GM23248 (cell line): ENCODE results near the gene LIX1L.

Source experiments
- EZH2 ChIP-seq: fragments of 200-600 bp; sonication (generic); IDR thresholded peaks from 2 replicates; pipeline ENCODE4 v1.6.1; 2018; ENCODE audit warnings: antibody characterized with exemption, mild to moderate bottlenecking; ENCODE audit not compliant: insufficient read depth, poor library complexity, severe bottlenecking
- EZH2phosphoT487 ChIP-seq: fragments of 200-600 bp; sonication (generic); IDR thresholded peaks from 2 replicates; pipeline ENCODE4 v1.6.1; 2018; ENCODE audit warnings: antibody characterized with exemption, moderate library complexity, mild to moderate bottlenecking, low read depth; ENCODE audit not compliant: insufficient read depth

DNA sequence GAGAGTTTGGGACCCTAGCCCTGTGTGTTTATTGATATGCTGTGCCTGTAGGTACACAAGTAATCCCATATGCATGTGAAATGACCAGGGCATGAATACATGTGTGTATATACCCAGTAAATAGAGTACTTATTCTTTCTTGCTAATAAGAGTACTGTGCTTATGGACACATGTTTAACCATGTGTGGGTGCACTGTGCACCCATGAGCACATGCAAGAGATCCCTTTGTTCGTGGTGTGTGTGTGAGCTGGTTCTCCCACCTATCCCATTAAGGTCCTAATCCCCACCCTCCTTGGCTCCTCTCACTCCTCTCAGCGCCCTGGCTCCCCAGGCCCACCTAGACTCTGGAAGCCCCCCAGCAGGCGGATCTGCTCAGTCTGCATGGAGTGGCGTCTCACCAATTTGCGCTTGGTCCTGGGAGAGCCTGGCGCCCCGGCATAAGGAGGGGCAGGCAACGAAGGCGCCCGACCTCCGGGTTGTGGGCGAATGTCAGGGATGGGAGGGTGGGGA lies 2.2 kb upstream of the LIX1L start:
- TF ChIP-seq EZH2 (no peak), EZH2phosphoT487 (no peak)
